IMR-90 (cell line): ENCODE measurements around the gene PAFAH1B2. TPM values are rescaled to one million over a fixed set of nuclear protein-coding genes. Genes with fewer than 3 reads are reported as not detected.

Experiments
- ATAC-seq: fragments of 200-7000 bp; cut with Tn5 transposase; 2 replicates; pipeline ENCODE4 v1.9.1; 2020; ENCODE audit warnings: low read depth, mild to moderate bottlenecking, moderate library complexity
- BruUV-seq: library from RNA; stranded (reverse); fragments of 400-500 nt; replicated peaks from 2 replicates; lab custom pipeline; 2021; lab: Mats Ljungman, UMichigan
- CTCF ChIA-PET: fragments of 300-600 bp; formaldehyde crosslinking; extraction: SDS; loops from one replicate; lab custom pipeline; 2021; ENCODE audit warnings: antibody characterized with exemption; lab: Yijun Ruan, JAX
- POLR2A ChIA-PET: fragments of 300-600 bp; sonication (Branson Sonifier 250); formaldehyde crosslinking; loops from one replicate; lab custom pipeline; 2022; ENCODE audit warnings: antibody characterized with exemption; ENCODE audit not compliant: unreplicated experiment; lab: Charles Lee
- DNase-seq: peaks from one replicate; pipeline ENCODE4 v3.0.0; 2013
- H2AFZ ChIP-seq: replicated peaks from 2 replicates; pipeline ENCODE3; 2013; ENCODE audit warnings: low read length, mild to moderate bottlenecking; ENCODE audit not compliant: poor library complexity
- H2AK5ac ChIP-seq: 2 replicates; pipeline ENCODE4 v1.6.1; 2013; ENCODE audit warnings: low read depth, low read length, inconsistent platforms
- H2AK9ac ChIP-seq: replicated peaks from 2 replicates; pipeline ENCODE3; 2013; ENCODE audit warnings: mild to moderate bottlenecking, low read depth, low read length, moderate library complexity; ENCODE audit not compliant: poor library complexity
- H2BK120ac ChIP-seq: 2 replicates; pipeline ENCODE4 v1.6.1; 2013; ENCODE audit warnings: low read depth, low read length, inconsistent platforms
- H2BK15ac ChIP-seq: 3 replicates; pipeline ENCODE4 v1.6.1; 2013; ENCODE audit warnings: low read depth, low read length, inconsistent platforms
- H2BK20ac ChIP-seq: 2 replicates; pipeline ENCODE4 v1.6.1; 2013; ENCODE audit warnings: low read depth, mild to moderate bottlenecking, inconsistent platforms, low read length, moderate library complexity
- H2BK5ac ChIP-seq: 2 replicates; pipeline ENCODE4 v1.6.1; 2013; ENCODE audit warnings: mild to moderate bottlenecking, low read depth, low read length, inconsistent platforms; ENCODE audit not compliant: poor library complexity, severe bottlenecking
- H3K14ac ChIP-seq: replicated peaks from 2 replicates; pipeline ENCODE4 v1.6.1; 2013; ENCODE audit warnings: low read depth, low read length, inconsistent platforms
- H3K18ac ChIP-seq: 2 replicates; pipeline ENCODE4 v1.6.1; 2013; ENCODE audit warnings: low read depth, low read length, control low read depth
- H3K23ac ChIP-seq: 2 replicates; pipeline ENCODE4 v1.6.1; 2013; ENCODE audit warnings: low read depth, low read length, inconsistent platforms
- H3K27ac ChIP-seq: 2 replicates; pipeline ENCODE4 v1.5.1; 2013; ENCODE audit warnings: mild to moderate bottlenecking, control low read depth, low read length; ENCODE audit not compliant: insufficient read depth
- H3K27me3 ChIP-seq: 2 replicates; pipeline ENCODE4 v1.6.1; 2013; ENCODE audit warnings: low read length; ENCODE audit not compliant: control insufficient read depth, insufficient read depth
- H3K36me3 ChIP-seq: 2 replicates; pipeline ENCODE4 v1.6.1; 2013; ENCODE audit warnings: low read length, mixed read lengths; ENCODE audit not compliant: control insufficient read depth, insufficient read depth
- H3K4ac ChIP-seq: 2 replicates; pipeline ENCODE4 v1.6.1; 2013; ENCODE audit warnings: low read depth, low read length, inconsistent platforms
- H3K4me1 ChIP-seq: 2 replicates; pipeline ENCODE4 v1.6.1; 2013; ENCODE audit warnings: low read length, mixed read lengths; ENCODE audit not compliant: control insufficient read depth, insufficient read depth
- H3K4me2 ChIP-seq: 2 replicates; pipeline ENCODE4 v1.6.1; 2013; ENCODE audit warnings: low read depth, mild to moderate bottlenecking, control low read depth, low read length, moderate library complexity
- H3K4me3 ChIP-seq: 2 replicates; pipeline ENCODE4 v1.5.1; 2013; ENCODE audit warnings: low read depth, mild to moderate bottlenecking, control low read depth, low read length, moderate library complexity; ENCODE audit not compliant: insufficient read depth
- H3K56ac ChIP-seq: 2 replicates; pipeline ENCODE4 v1.6.1; 2013; ENCODE audit warnings: low read length, inconsistent platforms; ENCODE audit not compliant: insufficient read depth; ENCODE audit errors: extremely low read depth
- H3K79me1 ChIP-seq, 2 experiments: 2 replicates each; pipeline ENCODE4 v1.6.1; 2013; ENCODE audit warnings: low read length in 2 of 2, inconsistent platforms in 1 of 2, low read depth in 1 of 2
- H3K9ac ChIP-seq: 2 replicates; pipeline ENCODE4 v1.6.1; 2013; ENCODE audit warnings: low read depth, low read length, control low read depth
- H3K9me1 ChIP-seq: 2 replicates; pipeline ENCODE4 v1.6.1; 2013; ENCODE audit warnings: low read length, inconsistent platforms; ENCODE audit not compliant: insufficient read depth
- H3K9me3 ChIP-seq: 2 replicates; pipeline ENCODE4 v1.6.1; 2013; ENCODE audit warnings: low read length; ENCODE audit not compliant: control insufficient read depth, insufficient read depth
- H4K20me1 ChIP-seq: 2 replicates; pipeline ENCODE4 v1.6.1; 2013; ENCODE audit warnings: low read length, inconsistent platforms; ENCODE audit not compliant: insufficient read depth
- H4K5ac ChIP-seq: 2 replicates; pipeline ENCODE4 v1.6.1; 2013; ENCODE audit warnings: mild to moderate bottlenecking, low read depth, low read length, control low read depth
- H4K8ac ChIP-seq, 2 experiments: 2 replicates each; pipeline ENCODE4 v1.6.1; 2013; ENCODE audit warnings: low read depth in 2 of 2, low read length in 2 of 2, control low read depth in 1 of 2, inconsistent platforms in 1 of 2
- H4K91ac ChIP-seq: 2 replicates; pipeline ENCODE4 v1.6.1; 2013; ENCODE audit warnings: low read depth, low read length, inconsistent platforms; ENCODE audit not compliant: insufficient read depth
- CEBPB ChIP-seq: IDR thresholded peaks from 2 replicates; pipeline ENCODE4 v1.6.1; 2012; ENCODE audit warnings: low read depth, low read length, improper control_type of control experiment
- MAZ ChIP-seq: IDR thresholded peaks from 2 replicates; pipeline ENCODE4 v1.6.1; 2012; ENCODE audit warnings: low read depth, mild to moderate bottlenecking, low read length, improper control_type of control experiment, moderate library complexity, borderline replicate concordance
- NFE2L2 ChIP-seq: fragments of 150-350 bp; IDR thresholded peaks from 2 replicates; pipeline ENCODE4 v1.6.1; 2016; ENCODE audit warnings: low read depth, mild to moderate bottlenecking, low read length
- POLR2A ChIP-seq: IDR thresholded peaks from 2 replicates; pipeline ENCODE4 v1.6.1; 2012; ENCODE audit warnings: mild to moderate bottlenecking, low read depth, low read length
- RCOR1 ChIP-seq: IDR thresholded peaks from 2 replicates; pipeline ENCODE4 v1.6.1; 2012; ENCODE audit warnings: mild to moderate bottlenecking, low read length, improper control_type of control experiment; ENCODE audit not compliant: insufficient replicate concordance
- SMC3 ChIP-seq: fragments of 150-350 bp; IDR thresholded peaks from 2 replicates; pipeline ENCODE4 v1.6.1; 2016; ENCODE audit warnings: low read depth, mild to moderate bottlenecking, antibody characterized with exemption, low read length, moderate library complexity
- USF2 ChIP-seq: fragments of 150-350 bp; IDR thresholded peaks from 2 replicates; pipeline ENCODE4 v1.6.1; 2017; ENCODE audit warnings: mild to moderate bottlenecking, antibody characterized with exemption, low read length, low read depth
- WGBS, 2 experiments: methylation state at CpG; one replicate each; pipeline versions ENCODE4 v1.1.5 to v1.1.7; 2013; ENCODE audit warnings: missing lambda C conversion rate in 2 of 2; ENCODE audit not compliant: insufficient read length in 1 of 2; ENCODE audit errors: extremely low coverage in 2 of 2; 5-methylcytosine and 5-hydroxymethylcytosine counted together
- dilution Hi-C: fragments of 300-500 bp; cut with HindIII; formaldehyde crosslinking; loops from one replicate; pipeline ENCODE4 v1.14.3; 2018; ENCODE audit warnings: low sequenced_read_pairs; ENCODE audit not compliant: unreplicated experiment
- in situ Hi-C: fragments of 300-500 bp; cut with MboI; formaldehyde crosslinking; loops from 3 replicates; pipeline ENCODE4 v1.14.3; 2019; ENCODE audit warnings: low sequenced_read_pairs, inconsistent platforms, mixed read lengths
- intact Hi-C: fragments of 100-400 bp; cut with micrococcal nuclease; formaldehyde crosslinking; loops from 2 replicates; pipeline ENCODE4 v1.10.0; 2022
- polyA plus RNA-seq, 3 experiments: library from polyadenylated mRNA; depleted of rRNA; stranded (reverse); fragments of >200 nt; gene quantifications; 2 replicates each; pipeline ENCODE4 v1.2.3, GENCODE V29; 2012; ENCODE audit warnings: low replicate concordance in 1 of 3
- total RNA-seq: library from RNA; depleted of rRNA; stranded (reverse); fragments of >200 nt; gene quantifications from 2 replicates; pipeline ENCODE4 v1.2.3, GENCODE V29; 2012
- TF ChIP-seq, protein P1 (sequence below): conservative IDR thresholded peaks from 2 replicates; pipeline ENCODE4 v1.5.1; 2012; ENCODE audit warnings: mild to moderate bottlenecking, low read depth, low read length, improper control_type of control experiment

The PAFAH1B2 gene
- total and polyA plus RNA-seq, 2 of the 4 experiments (the other 2 are of a cell fraction), result 29.8 to 280 TPM

DNA sequence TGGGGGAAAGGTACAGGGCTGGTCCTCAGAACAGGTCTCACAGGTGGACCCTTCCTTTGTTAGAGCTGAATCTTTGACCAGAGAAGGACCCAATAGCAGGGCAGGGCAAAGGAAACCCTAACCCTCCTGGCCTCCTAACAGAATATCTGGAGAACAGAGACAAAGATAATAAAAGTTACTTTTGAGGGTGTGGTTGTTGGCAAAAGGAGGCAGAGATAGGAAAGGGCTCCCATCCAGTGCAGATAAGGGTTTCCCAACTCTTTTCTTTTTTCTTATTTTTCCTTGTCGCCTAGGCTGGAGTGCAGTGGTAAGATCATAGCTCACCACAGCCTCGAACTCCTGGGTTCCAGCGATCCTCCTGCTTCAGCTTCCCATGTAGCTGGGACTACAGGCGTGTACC, 75.9 kb downstream of the PAFAH1B2 start:
- Histone ChIP-seq H3K4ac (peak overlapping the region; percentile 99; the same call in 1 of the 2 replicates), H4K91ac (peak overlapping the region; percentile 75), H3K9me1 (peaks cover 28% of the 10 kb centered on the region), H3K4me2 (no peak overlapping the region), H3K27me3 (no peaks in the 10 kb centered on the region), H3K79me1 (peaks cover 18 to 51% of the 10 kb centered on the region in 2 experiments; a peak in 3 of 4 replicates), H3K23ac (peak overlapping the region; percentile 48; the same call in 1 of the 2 replicates), H2BK20ac (peak overlapping the region; percentile 49; the same call in 1 of the 2 replicates), H4K5ac (no peak overlapping the region; the same call in 1 of the 2 replicates), H2AK9ac (no peak overlapping the region), H3K4me3 (no peak overlapping the region), H3K4me1 (peaks cover 40% of the 10 kb centered on the region), H4K8ac (peak overlapping the region in 1 of 2 experiments; percentile 71; a peak in 2 of 4 replicates), H2AFZ (no peak overlapping the region), H2BK5ac (peak overlapping the region; percentile 49), H3K18ac (peak overlapping the region; percentile 13; the same call in 1 of the 2 replicates), H4K20me1 (no peaks in the 10 kb centered on the region), H2BK120ac (peak overlapping the region; percentile 58; the same call in 1 of the 2 replicates), H3K36me3 (peaks cover 43% of the 10 kb centered on the region), H3K14ac (peak overlapping the region; percentile 27; the same call in 1 of the 2 replicates), H3K9me3 (no peaks in the 10 kb centered on the region), H2AK5ac (peak overlapping the region; percentile 73), H2BK15ac (peak overlapping the region; percentile 20; the same call in 1 of the 3 replicates), H3K56ac (no peak overlapping the region), H3K27ac (peak overlapping the region; percentile 44; the same call in 1 of the 2 replicates), H3K9ac (peak overlapping the region; percentile 38; the same call in 1 of the 2 replicates)
- DNase-seq, result no peak
- no TSS peak for BruUV-seq
- no peak for ATAC-seq
- intact Hi-C loops (loop anchor here (10.0 kb wide), 1 partner anchor 365 kb away; no protein-coding TSS in a partner anchor), dilution Hi-C loops (no loop called here), in situ Hi-C loops (loop anchor here (10.0 kb wide), 1 partner anchor 345 kb away; no protein-coding TSS in a partner anchor)
- ChIA-PET CTCF (no interaction called here), POLR2A (interaction anchor here (0.6 to 1.5 kb wide), 2 partner anchors 21 to 222 kb away, joined by 3 to 4 read pairs; partner anchors contain the start of gene TAGLN)
- TF ChIP-seq NFE2L2 (no peak), RCOR1 (no peak), USF2 (no peak), SMC3 (no peak), MAZ (no peak), POLR2A (no peak), CEBPB (no peak)
- TF ChIP-seq, protein P1, sequence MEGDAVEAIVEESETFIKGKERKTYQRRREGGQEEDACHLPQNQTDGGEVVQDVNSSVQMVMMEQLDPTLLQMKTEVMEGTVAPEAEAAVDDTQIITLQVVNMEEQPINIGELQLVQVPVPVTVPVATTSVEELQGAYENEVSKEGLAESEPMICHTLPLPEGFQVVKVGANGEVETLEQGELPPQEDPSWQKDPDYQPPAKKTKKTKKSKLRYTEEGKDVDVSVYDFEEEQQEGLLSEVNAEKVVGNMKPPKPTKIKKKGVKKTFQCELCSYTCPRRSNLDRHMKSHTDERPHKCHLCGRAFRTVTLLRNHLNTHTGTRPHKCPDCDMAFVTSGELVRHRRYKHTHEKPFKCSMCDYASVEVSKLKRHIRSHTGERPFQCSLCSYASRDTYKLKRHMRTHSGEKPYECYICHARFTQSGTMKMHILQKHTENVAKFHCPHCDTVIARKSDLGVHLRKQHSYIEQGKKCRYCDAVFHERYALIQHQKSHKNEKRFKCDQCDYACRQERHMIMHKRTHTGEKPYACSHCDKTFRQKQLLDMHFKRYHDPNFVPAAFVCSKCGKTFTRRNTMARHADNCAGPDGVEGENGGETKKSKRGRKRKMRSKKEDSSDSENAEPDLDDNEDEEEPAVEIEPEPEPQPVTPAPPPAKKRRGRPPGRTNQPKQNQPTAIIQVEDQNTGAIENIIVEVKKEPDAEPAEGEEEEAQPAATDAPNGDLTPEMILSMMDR, result no peak
- WGBS, 2 experiments, result 93% methylated on average over 3 of the region's 4 CpGs; no CpG with 5 or more reads in 1 of the 2 experiments
